Kidney (tissue), 14 donors: ENCODE results near the gene GPR84. TPM values are rescaled to one million over a fixed set of nuclear protein-coding genes. Genes with fewer than 3 reads are reported as not detected.
A peak's percentile ranks its signal among the peaks of the same experiment; 100 is the strongest.

Source experiments
- DNase-seq, 5 donors: peaks; one replicate each; pipeline ENCODE4 v3.0.0-alpha.2; 2013 to 2020
- FAIRE-seq: peaks from 2 replicates; lab custom pipeline; 2012; peaks lifted over from hg19 to GRCh38; lab: Jason Lieb, UNC
- H3K27ac ChIP-seq, 2 donors: one replicate each; pipeline ENCODE4 v1.7.0; 2013; ENCODE audit warnings: low read depth in 2 of 2, low read length in 2 of 2, inconsistent platforms in 1 of 2
- H3K27me3 ChIP-seq: one replicate; pipeline ENCODE4 v1.7.1; 2013; ENCODE audit warnings: low read length, inconsistent platforms; ENCODE audit not compliant: control insufficient read depth, insufficient read depth
- H3K36me3 ChIP-seq, 3 donors: one replicate each; pipeline versions ENCODE4 v1.7.0 to v1.7.1; 2013; ENCODE audit warnings: low read length in 3 of 3, control low read depth in 1 of 3, inconsistent platforms in 1 of 3; ENCODE audit not compliant: insufficient read depth in 3 of 3, control insufficient read depth in 2 of 3
- H3K4me1 ChIP-seq, 3 donors: one replicate each; pipeline versions ENCODE4 v1.7.0 to v1.7.1; 2013; ENCODE audit warnings: low read length in 3 of 3, inconsistent platforms in 1 of 3, low read depth in 1 of 3; ENCODE audit not compliant: control insufficient read depth in 2 of 3, insufficient read depth in 2 of 3
- H3K4me3 ChIP-seq, 3 donors: one replicate each; pipeline versions ENCODE4 v1.7.0 to v1.8.1; 2013; ENCODE audit warnings: low read length in 3 of 3, control low read depth in 1 of 3, inconsistent platforms in 1 of 3
- H3K9ac ChIP-seq, 3 donors: one replicate each; pipeline versions ENCODE4 v1.7.0 to v1.7.1; 2013; ENCODE audit warnings: low read length in 3 of 3, control low read depth in 1 of 3, inconsistent platforms in 1 of 3
- H3K9me3 ChIP-seq, 3 donors: one replicate each; pipeline versions ENCODE4 v1.7.0 to v1.7.1; 2013; ENCODE audit warnings: low read length in 3 of 3, control low read depth in 1 of 3, inconsistent platforms in 1 of 3; ENCODE audit not compliant: control insufficient read depth in 2 of 3, insufficient read depth in 1 of 3
- intact Hi-C: fragments of 100-400 bp; cut with DNase I; formaldehyde crosslinking; loops from one replicate; pipeline ENCODE4 v1.11.1; 2022
- polyA plus RNA-seq: library from polyadenylated mRNA; stranded (reverse); fragments of 350-450 nt; fragmentation: Illumina TruSeq; extraction: RNeasy Lipid Tissue Mini Kit (QIAGEN cat#74804); gene quantifications from one replicate; pipeline ENCODE4 v1.2.3, GENCODE V29; 2014; ENCODE audit warnings: low read depth, low replicate concordance; ENCODE audit not compliant: insufficient read depth
- total RNA-seq: library from RNA; stranded (reverse); fragmentation: NEBNext Ultra II Directional; extraction: Animal tissue kit (Norgen Biotek cat#: 25700); gene quantifications from one replicate; pipeline ENCODE4 v1.2.1, GENCODE V29; 2021
- TF ChIP-seq, protein P1 (sequence below): IDR thresholded peaks from 3 replicates; pipeline ENCODE4 v1.5.1; 2012; ENCODE audit warnings: mild to moderate bottlenecking, moderate library complexity, borderline replicate concordance; ENCODE audit not compliant: insufficient read depth; ENCODE audit errors: extremely low read depth
- donor health status: control.
- donor health status: control.
- donor health status: control.
- donor health status: control.
- donor health status: control.
- donor health status: DM: yes; HTN: yes; CAD: no.
- donor health status: Normal renal cell carcinoma (clear cell type).

The GPR84 gene
- total and polyA plus RNA-seq, 2 donors from 2014 or later: 1.7 TPM; not detected in 1

- no peak overlapping the region for H3K4me3 ChIP-seq
- no peak for FAIRE-seq
- H3K9me3 ChIP-seq: no peaks in the 10 kb centered on the region
- peak in 4 of 5 donors; percentile 68 to 85 (median 82) for DNase-seq
- intact Hi-C loops: loop anchor here (10.0 kb wide), 1 partner anchor 58 kb away; no protein-coding TSS in a partner anchor
- peak overlapping the region; percentile 58 to 74 for H3K27ac ChIP-seq
- peaks cover 4 to 18% (median 18%) of the 10 kb centered on the region in 3 donors for H3K36me3 ChIP-seq
- H3K4me1 ChIP-seq: peaks cover 8 to 17% (median 16%) of the 10 kb centered on the region in 3 donors
- peak overlapping the region in 1 of 3 donors; percentile 5 for H3K9ac ChIP-seq
- no peaks in the 10 kb centered on the region for H3K27me3 ChIP-seq
- TF ChIP-seq, protein P1, sequence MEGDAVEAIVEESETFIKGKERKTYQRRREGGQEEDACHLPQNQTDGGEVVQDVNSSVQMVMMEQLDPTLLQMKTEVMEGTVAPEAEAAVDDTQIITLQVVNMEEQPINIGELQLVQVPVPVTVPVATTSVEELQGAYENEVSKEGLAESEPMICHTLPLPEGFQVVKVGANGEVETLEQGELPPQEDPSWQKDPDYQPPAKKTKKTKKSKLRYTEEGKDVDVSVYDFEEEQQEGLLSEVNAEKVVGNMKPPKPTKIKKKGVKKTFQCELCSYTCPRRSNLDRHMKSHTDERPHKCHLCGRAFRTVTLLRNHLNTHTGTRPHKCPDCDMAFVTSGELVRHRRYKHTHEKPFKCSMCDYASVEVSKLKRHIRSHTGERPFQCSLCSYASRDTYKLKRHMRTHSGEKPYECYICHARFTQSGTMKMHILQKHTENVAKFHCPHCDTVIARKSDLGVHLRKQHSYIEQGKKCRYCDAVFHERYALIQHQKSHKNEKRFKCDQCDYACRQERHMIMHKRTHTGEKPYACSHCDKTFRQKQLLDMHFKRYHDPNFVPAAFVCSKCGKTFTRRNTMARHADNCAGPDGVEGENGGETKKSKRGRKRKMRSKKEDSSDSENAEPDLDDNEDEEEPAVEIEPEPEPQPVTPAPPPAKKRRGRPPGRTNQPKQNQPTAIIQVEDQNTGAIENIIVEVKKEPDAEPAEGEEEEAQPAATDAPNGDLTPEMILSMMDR: no peak
These were observed 11.1 kb downstream of the GPR84 start for GRCh38 chr12:54352891-54353874.

DNA sequence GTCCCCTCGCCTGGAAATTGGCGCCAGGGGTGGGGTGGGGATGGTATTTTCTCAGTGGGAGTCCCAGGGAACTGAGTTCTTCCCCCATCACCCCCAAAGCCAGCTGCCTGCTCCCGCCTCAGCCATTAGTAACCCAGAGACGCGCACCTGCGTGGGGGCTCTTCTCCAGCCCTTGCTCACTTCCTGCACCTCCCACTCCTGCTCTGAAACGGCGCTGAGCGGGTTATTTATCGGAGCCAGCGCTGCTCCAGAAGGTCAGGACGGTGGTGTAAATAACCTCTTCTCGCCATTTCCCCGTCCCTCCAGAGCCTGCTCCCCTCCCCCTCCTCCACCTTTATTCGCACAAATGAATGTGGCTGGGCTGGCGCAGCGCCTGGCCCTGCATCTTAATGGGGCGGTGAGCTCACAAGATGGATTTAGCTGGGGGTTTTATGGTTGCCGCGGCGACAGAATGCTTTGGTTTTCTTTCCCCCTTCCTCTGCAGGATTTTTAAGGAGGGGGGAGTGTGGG, 12.2 kb downstream of the GPR84 start:
- Histone ChIP-seq H3K36me3 (peaks cover 11 to 27% (median 24%) of the 10 kb centered on the region in 3 donors), H3K27me3 (no peaks in the 10 kb centered on the region), H3K9me3 (no peaks in the 10 kb centered on the region), H3K27ac (peak overlapping the region; percentile 58 to 74), H3K9ac (no peak overlapping the region), H3K4me3 (peak overlapping the region in 1 of 3 donors; percentile 19), H3K4me1 (peaks cover 7 to 16% (median 13%) of the 10 kb centered on the region in 3 donors)
- DNase-seq: peak; percentile 89 to 97 (median 94)
- intact Hi-C loops: loop anchor here (10.0 kb wide), 1 partner anchor 57 kb away; no protein-coding TSS in a partner anchor
- FAIRE-seq: no peak
- TF ChIP-seq, protein P1: no peak

DNA sequence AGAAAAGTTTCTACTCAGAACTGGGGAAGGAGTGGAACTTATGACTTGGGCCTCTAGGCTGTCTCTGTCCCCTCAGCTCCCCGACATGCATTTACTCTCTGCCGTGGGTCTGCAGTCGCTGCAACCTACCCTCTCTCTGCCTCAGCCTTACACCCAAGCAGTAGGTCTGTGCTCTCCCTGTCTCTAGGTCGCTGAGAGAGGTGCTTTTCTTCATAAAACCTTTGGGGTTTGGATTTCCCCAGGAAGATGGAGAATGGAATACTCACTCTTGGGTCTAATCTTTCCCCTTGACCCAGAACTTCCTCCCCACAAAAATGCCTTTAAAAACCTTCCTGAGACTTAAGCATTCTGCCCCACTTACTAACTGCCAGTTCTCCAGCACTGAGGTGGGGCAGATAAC, 12.9 kb downstream of the GPR84 start:
- no peak overlapping the region for H3K9ac ChIP-seq
- peak overlapping the region in 1 of 2 donors; percentile 58 for H3K27ac ChIP-seq
- H3K4me1 ChIP-seq: peaks cover 7 to 16% (median 13%) of the 10 kb centered on the region in 3 donors
- H3K27me3 ChIP-seq: no peaks in the 10 kb centered on the region
- H3K4me3 ChIP-seq: no peak overlapping the region
- intact Hi-C loops: loop anchor here (10.0 kb wide), 1 partner anchor 57 kb away; no protein-coding TSS in a partner anchor
- H3K9me3 ChIP-seq: no peaks in the 10 kb centered on the region
- FAIRE-seq (no peak), DNase-seq (no peak)
- peaks cover 11 to 32% (median 30%) of the 10 kb centered on the region in 3 donors for H3K36me3 ChIP-seq
- TF ChIP-seq, protein P1: no peak
